NCI-H69 (cell line): ENCODE results near the gene ESPL1.
"Not testable (repeated sequence)": the region's sequence is repeated elsewhere in the genome, so short reads cannot be mapped to it uniquely, and the experiment has no call there.

Source experiments
- DNase-seq: peaks from one replicate; lab custom pipeline; 2025; lab: John Stamatoyannopoulos, UW

ESPL1 gene

GRCh38 chr12:53258541-53259539 lies 9.3 kb upstream of the ESPL1 start:
- no peak for DNase-seq

GRCh38 chr12:53259891-53260290 lies 8.2 kb upstream of the ESPL1 start:
- no peak for DNase-seq

DNA sequence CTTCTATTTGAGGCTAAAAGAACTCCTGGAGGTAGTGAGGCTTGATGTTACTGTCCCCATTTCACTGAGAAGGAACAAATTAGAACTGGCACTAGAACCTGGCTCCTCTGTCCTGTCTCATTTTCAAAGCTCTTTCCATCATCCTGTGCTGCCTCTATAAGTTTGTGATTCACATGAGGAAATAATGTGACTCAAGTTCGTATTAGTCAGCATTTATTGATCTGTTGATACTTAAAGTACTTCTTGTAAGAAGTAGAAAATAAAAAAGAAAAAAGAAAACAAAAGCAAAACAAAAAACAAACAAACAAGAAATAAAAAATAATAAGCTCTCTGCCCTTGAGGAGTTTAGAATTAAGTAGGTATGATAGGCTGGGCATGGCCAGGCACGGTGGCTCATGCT lies 2.3 kb upstream of the ESPL1 start:
- no peak for DNase-seq

DNA sequence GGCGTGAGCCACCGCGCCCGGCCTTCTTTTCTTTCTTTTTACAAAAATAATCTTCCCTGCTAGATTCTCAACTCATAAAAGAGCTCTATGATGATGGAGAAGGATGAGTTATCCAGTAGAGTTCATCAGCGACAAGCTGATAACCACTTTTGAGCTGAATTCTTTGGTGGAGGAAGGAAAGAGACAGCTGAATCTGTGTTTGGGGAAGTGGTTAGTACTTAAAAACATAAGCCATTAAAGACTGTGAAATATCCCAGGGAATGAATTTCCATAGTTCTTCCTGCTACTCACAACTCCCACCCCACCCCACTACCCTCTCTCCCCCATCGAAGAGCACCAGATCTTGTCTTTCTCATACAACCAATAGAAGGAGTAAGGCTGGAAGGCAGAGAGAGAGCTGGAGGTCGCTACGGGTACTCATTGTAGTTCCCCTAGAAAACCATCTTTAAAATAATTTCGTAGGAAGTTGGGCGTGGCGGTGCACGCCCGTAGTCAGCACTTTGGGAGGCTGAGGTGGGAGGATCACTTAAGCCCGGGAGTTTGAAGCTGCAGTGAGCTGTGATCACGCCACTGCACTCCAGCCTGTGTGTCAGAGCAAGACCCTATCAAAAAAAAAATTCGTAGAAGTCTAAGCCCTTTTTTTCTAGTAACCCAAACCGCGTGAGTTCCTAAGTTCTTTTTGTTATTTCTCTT lies 647 bp upstream of the ESPL1 start:
- DNase-seq: no peak

DNA sequence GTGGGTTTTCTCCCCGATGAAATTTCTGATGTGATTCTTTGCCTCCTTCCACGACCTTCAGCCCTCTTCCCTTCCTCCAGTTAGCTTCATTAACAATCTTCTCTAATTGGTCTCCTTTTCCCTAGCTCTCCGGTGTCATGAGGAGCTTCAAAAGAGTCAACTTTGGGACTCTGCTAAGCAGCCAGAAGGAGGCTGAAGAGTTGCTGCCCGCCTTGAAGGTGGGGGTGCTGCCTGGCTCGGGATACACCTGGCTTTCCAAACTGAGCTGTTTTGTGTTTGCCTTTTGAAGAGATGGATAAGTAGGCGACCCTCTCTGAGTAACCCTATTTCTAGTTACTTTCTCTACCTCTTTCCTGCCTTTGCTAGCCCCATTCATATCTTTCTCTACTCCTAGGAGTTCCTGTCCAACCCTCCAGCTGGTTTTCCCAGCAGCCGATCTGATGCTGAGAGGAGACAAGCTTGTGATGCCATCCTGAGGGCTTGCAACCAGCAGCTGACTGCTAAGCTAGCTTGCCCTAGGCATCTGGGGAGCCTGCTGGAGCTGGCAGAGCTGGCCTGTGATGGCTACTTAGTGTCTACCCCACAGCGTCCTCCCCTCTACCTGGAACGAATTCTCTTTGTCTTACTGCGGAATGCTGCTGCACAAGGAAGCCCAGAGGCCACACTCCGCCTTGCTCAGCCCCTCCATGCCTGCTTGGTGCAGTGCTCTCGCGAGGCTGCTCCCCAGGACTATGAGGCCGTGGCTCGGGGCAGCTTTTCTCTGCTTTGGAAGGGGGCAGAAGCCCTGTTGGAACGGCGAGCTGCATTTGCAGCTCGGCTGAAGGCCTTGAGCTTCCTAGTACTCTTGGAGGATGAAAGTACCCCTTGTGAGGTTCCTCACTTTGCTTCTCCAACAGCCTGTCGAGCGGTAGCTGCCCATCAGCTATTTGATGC lies 797 bp downstream of the ESPL1 start:
- peak; percentile 48 for DNase-seq

GRCh38 chr12:53274445-53274844 lies 6.3 kb downstream of the ESPL1 start:
- DNase-seq: no peak

DNA sequence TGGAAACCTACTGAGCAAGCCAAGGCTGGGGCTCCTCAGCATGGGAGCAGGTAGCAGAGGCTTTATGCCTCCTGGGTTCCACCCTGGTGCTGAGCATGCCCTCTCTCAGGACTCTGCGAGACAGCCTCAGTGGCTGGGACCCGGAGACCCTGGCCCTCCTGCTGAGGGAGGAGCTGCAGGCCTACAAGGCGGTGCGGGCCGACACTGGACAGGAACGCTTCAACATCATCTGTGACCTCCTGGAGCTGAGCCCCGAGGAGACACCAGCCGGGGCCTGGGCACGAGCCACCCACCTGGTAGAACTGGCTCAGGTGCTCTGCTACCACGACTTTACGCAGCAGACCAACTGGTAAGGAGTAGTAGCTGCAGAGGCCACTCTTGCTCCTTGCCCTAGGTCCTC lies 8.4 kb downstream of the ESPL1 start:
- no peak for DNase-seq

DNA sequence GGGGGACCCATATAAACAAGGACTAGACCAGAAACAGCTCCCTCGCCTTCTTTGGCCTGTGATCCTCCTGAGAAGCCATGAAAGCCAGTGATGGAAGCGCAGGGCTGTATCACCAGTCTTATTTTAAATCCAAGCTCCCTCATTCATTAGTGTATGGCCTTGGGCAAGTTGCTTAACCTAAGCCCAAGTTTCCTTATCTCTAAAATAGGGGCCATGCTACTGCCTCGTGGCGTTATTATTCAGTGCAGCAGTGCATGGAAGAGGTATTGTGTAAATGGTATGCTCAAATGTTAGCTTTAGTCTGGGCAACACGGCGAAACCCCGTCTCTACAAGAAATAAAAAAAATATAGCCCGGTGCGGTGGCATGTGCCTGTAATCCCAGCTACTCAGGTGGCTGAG lies 9.9 kb downstream of the ESPL1 start:
- DNase-seq: no peak

- DNase-seq: no peak
Observed at GRCh38 chr12:53279283-53279869, 11.3 kb downstream of the ESPL1 start.

DNA sequence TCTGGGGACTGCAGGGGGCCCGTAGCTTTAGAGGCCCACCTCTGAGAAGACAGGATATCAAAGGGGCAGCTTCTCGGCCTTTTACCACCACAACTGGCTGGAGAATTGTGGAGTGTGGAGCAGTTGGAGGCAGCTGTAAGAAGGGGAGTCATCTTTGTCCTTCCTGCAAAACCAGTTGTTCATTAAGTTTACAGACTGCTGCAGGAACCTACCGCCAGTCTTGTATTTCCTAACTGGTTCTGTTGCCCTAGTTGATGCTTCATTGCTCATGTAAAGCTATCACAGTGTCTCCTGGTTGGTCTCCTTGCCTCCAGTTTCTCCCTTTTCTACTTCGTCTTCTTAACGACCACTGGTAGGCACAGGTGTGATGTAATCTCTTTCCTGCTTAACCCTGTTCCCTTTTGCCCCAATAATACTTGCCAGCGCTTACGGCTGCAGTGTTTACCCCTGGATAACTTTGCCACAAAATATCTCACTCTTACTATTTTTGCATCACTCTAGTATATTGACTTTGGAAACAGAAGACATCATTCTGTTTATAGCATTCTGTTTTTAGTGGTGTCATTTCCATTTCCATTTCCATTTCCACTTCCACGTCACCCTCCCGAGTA lies 11.9 kb downstream of the ESPL1 start:
- no peak for DNase-seq

- DNase-seq: no peak
Observed at GRCh38 chr12:53286448-53286847, 18.3 kb downstream of the ESPL1 start.

- DNase-seq: peak; percentile 45
Observed at GRCh38 chr12:53287741-53288216, 19.7 kb downstream of the ESPL1 start.

- DNase-seq: no peak
Observed at GRCh38 chr12:53288322-53288721, 20.2 kb downstream of the ESPL1 start.

DNA sequence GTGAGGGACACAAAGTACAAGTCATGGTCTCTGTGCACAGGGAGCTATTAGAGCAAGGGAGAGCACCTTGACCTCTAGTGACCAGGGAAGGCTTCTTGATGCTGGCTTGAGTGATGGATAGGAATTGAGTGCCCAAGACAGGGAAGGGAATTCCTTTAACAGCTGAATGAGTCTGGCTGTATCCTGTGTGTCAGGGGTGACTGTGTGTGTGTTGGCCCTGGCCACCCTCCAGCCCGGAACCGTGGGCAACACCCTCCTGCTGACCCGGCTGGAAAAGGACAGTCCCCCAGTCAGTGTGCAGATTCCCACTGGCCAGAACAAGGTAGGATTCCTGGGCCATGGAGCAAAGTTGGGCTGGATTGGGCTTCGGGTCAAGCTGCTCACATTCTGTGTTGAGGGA lies 21.8 kb downstream of the ESPL1 start:
- DNase-seq: no peak

DNA sequence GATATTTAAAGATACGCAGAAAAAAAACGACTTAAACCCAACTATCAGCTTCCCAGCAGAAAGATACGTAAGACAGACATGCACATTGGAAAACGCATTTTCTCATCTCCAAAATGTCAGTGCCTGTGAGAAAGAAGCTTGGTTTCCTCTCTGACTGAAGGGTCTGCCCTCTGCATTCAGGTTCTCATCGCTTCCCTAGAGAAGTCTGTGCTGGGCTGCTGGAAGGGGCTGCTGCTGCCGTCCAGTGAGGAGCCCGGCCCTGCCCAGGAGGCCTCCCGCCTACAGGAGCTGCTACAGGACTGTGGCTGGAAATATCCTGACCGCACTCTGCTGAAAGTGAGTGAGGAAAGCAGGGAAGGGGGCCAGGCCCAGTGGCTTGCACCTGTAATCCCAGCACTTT lies 22.6 kb downstream of the ESPL1 start:
- no peak for DNase-seq

DNA sequence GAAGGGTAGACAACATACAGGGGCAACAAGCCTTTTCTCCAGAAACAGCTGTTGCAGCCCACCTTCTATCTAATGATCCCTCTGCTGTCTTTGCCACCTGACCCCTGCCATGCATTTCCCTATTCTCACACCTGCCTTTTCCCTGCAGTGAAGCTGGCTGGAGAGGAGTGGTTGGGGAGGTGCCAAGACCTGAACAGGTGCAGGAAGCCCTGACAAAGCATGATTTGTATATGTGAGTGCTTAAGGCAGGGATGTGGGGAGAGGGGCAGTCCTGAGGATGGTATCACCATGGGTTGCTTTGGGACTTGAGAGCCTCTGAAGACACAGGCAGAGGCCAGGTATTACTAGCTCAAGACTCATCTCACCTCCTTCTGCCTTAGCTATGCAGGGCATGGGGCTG lies 24.3 kb downstream of the ESPL1 start:
- peak; percentile 50 for DNase-seq

- DNase-seq: peak; percentile 96
Observed at GRCh38 chr12:53295070-53295890, 27.2 kb downstream of the ESPL1 start, which contains the start of gene PFDN5. TSS of gene PFDN5 (plus strand) at chr12:53295542. CDS start at chr12:53295568, 26 bp downstream.

- DNase-seq: no peak
Observed at GRCh38 chr12:53295891-53296219, 27.8 kb downstream of the ESPL1 start.

DNA sequence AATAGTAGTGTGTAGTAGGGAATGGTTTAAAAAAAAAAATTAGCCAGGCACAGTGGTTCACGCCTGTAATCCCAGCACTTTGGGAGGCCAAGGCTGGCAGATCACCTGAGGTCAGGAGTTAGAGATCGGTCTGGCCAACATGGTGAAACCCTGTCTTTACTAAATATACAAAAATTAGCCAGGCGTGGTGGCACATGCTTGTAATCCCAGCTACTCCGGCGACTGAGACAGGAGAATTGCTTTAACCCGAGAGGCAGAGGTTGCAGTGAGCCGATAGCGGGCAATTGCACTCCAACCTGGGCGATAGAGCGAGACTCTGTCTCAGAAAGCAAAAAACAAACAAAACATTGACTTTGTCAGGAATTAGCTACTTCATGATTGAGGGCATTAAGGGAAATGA lies 29.0 kb downstream of the ESPL1 start:
- DNase-seq: not testable (repeated sequence)

DNA sequence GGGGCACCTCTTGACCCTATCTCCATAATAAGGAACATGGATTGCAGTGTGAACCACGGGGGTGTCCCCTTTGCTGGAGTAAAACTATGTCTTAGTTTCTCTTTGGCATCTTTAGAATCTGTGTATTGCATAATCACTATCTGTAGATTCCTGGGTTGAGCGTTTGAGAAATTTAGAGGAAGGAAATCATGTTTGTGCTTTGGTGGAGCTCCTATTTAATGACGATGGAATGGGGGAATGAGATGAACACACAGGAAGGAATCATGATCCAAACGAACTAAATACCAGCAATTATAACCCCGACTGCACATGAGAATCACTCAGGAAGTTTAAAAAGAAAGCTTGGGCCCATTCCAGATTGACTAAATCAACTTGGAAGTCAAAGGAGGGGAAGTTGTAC lies 30.1 kb downstream of the ESPL1 start:
- no peak for DNase-seq
